HepG2 (cell line): ENCODE measurements around the gene LEMD2. TPM values are rescaled to one million over a fixed set of nuclear protein-coding genes. Genes with fewer than 3 reads are reported as not detected.

Source experiments
- DNMT3B ChIP-seq: conservative IDR thresholded peaks from 2 replicates; pipeline ENCODE4 v1.6.1; 2016; ENCODE audit warnings: missing biosample characterization, control low read depth
- FOXK2 ChIP-seq: fragments of 450-650 bp; IDR thresholded peaks from 2 replicates; pipeline ENCODE4 v1.6.1; 2016
- GZF1 ChIP-seq: sonication (generic); formaldehyde crosslinking; IDR thresholded peaks from 2 replicates; pipeline ENCODE4 v1.5.1; 2020; ENCODE audit warnings: mild to moderate bottlenecking, missing genetic modification reagents
- KLF16 ChIP-seq, 2 experiments: sonication (generic) in 1 of 2; formaldehyde crosslinking in 1 of 2; IDR thresholded peaks; 2 replicates each; pipeline versions ENCODE4 v1.6.1 to v1.8.0; 2016 to 2023; ENCODE audit warnings: missing genetic modification reagents in 2 of 2, missing compliant biosample characterization in 1 of 2
- MXD3 ChIP-seq: IDR thresholded peaks from 2 replicates; pipeline ENCODE4 v1.6.1; 2016; ENCODE audit warnings: mild to moderate bottlenecking, missing biosample characterization, missing genetic modification reagents
- NR2C2 ChIP-seq: sonication (generic); formaldehyde crosslinking; IDR thresholded peaks from 2 replicates; pipeline ENCODE4 v1.4.0; 2020; ENCODE audit warnings: missing genetic modification reagents, mild to moderate bottlenecking, moderate library complexity, borderline replicate concordance
- PAF1 ChIP-seq: IDR thresholded peaks from 2 replicates; pipeline ENCODE4 v1.6.1; 2016; ENCODE audit warnings: missing genetic modification reagents, missing compliant biosample characterization
- PBX2 ChIP-seq: IDR thresholded peaks from 2 replicates; pipeline ENCODE4 v1.6.1; 2016; ENCODE audit warnings: control low read depth
- SMAD1 ChIP-seq: sonication (generic); formaldehyde crosslinking; IDR thresholded peaks from 2 replicates; pipeline ENCODE4 v1.4.0; 2020; ENCODE audit warnings: missing genetic modification reagents, low read depth, mild to moderate bottlenecking, borderline replicate concordance
- TARDBP ChIP-seq: sonication (generic); formaldehyde crosslinking; IDR thresholded peaks from 2 replicates; pipeline ENCODE4 v1.8.0; 2022; ENCODE audit warnings: mild to moderate bottlenecking, missing genetic modification reagents
- ZKSCAN5 ChIP-seq: sonication (generic); formaldehyde crosslinking; IDR thresholded peaks from 2 replicates; pipeline ENCODE4 v1.5.1; 2020; ENCODE audit warnings: mild to moderate bottlenecking, missing genetic modification reagents
- ZNF383 ChIP-seq: sonication (generic); formaldehyde crosslinking; IDR thresholded peaks from 2 replicates; pipeline ENCODE4 v1.4.0; 2020; ENCODE audit warnings: missing genetic modification reagents, mild to moderate bottlenecking, borderline replicate concordance
- ZNF556 ChIP-seq: sonication (generic); formaldehyde crosslinking; IDR thresholded peaks from 2 replicates; pipeline ENCODE4 v1.4.0; 2020; ENCODE audit warnings: mild to moderate bottlenecking, missing genetic modification reagents, borderline replicate concordance
- polyA plus RNA-seq, 8 experiments: library from polyadenylated mRNA; depleted of rRNA in 3 of 8; stranded (reverse) in 7 of 8; unstranded in 1 of 8; fragments of >200 nt; fragmentation: Illumina TruSeq in 4 of 8; extraction: Trizol in 4 of 8; gene quantifications; 2 replicates each; pipeline versions ENCODE4 v1.2.1 to v1.2.3, GENCODE V29; 2011 to 2016; ENCODE audit warnings: low read depth in 4 of 8, missing spikeins in 1 of 8, mixed read lengths in 1 of 8; ENCODE audit not compliant: insufficient read depth in 1 of 8
- total RNA-seq, 5 experiments: library from RNA; depleted of rRNA; stranded (reverse); fragments of >200 nt; fragmentation: Illumina TruSeq; extraction: Trizol; gene quantifications; 2 replicates each; pipeline ENCODE4 v1.2.3, GENCODE V29; 2016; ENCODE audit warnings: low read depth in 1 of 5
- TF ChIP-seq, protein P1 (sequence below): sonication (generic); formaldehyde crosslinking; IDR thresholded peaks from one replicate; pipeline ENCODE4 v1.5.1; 2020; ENCODE audit warnings: mild to moderate bottlenecking, missing genetic modification reagents; ENCODE audit errors: not compliant biosample characterization
- TF ChIP-seq, protein P2 (sequence below): sonication (generic); formaldehyde crosslinking; IDR thresholded peaks from 2 replicates; pipeline ENCODE4 v1.8.1; 2023; ENCODE audit warnings: missing genetic modification reagents, mild to moderate bottlenecking, borderline replicate concordance
- TF ChIP-seq, protein P3 (sequence below): sonication (generic); formaldehyde crosslinking; IDR thresholded peaks from 2 replicates; pipeline ENCODE4 v1.4.0; 2020; ENCODE audit warnings: missing genetic modification reagents, mild to moderate bottlenecking, borderline replicate concordance

LEMD2 gene
- total and polyA plus RNA-seq, 2 of the 13 experiments (the other 11 are each of a cell fraction or from before 2014, with no cell fraction given) = 45.2 to 62.9 TPM

- TF ChIP-seq, protein P1, sequence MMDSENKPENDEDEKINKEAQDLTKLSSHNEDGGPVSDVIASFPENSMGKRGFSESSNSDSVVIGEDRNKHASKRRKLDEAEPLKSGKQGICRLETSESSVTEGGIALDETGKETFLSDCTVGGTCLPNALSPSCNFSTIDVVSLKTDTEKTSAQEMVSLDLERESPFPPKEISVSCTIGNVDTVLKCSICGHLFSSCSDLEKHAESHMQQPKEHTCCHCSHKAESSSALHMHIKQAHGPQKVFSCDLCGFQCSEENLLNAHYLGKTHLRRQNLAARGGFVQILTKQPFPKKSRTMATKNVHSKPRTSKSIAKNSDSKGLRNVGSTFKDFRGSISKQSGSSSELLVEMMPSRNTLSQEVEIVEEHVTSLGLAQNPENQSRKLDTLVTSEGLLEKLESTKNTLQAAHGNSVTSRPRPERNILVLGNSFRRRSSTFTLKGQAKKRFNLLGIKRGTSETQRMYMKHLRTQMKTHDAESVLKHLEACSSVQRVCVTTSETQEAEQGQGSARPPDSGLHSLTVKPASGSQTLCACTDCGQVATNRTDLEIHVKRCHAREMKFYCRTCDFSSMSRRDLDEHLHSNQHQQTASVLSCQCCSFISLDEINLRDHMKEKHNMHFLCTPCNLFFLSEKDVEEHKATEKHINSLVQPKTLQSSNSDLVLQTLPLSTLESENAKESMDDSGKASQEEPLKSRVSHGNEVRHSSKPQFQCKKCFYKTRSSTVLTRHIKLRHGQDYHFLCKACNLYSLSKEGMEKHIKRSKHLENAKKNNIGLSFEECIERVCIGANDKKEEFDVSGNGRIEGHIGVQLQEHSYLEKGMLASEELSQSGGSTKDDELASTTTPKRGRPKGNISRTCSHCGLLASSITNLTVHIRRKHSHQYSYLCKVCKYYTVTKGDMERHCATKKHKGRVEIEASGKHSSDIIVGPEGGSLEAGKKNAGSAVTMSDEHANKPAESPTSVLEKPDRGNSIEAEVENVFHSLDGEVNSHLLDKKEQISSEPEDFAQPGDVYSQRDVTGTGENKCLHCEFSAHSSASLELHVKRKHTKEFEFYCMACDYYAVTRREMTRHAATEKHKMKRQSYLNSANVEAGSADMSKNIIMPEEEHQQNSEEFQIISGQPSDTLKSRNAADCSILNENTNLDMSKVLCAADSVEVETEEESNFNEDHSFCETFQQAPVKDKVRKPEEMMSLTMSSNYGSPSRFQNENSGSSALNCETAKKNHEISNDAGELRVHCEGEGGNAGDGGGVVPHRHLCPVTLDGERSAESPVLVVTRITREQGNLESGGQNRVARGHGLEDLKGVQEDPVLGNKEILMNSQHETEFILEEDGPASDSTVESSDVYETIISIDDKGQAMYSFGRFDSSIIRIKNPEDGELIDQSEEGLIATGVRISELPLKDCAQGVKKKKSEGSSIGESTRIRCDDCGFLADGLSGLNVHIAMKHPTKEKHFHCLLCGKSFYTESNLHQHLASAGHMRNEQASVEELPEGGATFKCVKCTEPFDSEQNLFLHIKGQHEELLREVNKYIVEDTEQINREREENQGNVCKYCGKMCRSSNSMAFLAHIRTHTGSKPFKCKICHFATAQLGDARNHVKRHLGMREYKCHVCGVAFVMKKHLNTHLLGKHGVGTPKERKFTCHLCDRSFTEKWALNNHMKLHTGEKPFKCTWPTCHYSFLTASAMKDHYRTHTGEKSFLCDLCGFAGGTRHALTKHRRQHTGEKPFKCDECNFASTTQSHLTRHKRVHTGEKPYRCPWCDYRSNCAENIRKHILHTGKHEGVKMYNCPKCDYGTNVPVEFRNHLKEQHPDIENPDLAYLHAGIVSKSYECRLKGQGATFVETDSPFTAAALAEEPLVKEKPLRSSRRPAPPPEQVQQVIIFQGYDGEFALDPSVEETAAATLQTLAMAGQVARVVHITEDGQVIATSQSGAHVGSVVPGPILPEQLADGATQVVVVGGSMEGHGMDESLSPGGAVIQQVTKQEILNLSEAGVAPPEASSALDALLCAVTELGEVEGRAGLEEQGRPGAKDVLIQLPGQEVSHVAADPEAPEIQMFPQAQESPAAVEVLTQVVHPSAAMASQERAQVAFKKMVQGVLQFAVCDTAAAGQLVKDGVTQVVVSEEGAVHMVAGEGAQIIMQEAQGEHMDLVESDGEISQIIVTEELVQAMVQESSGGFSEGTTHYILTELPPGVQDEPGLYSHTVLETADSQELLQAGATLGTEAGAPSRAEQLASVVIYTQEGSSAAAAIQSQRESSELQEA (CRISPR knock-in tag) = no peak
- TF ChIP-seq ZNF556 = peak; percentile 89; the same call in 1 of the 2 replicates
- TF ChIP-seq MXD3 (CRISPR knock-in tag) = no peak; the same call in 1 of the 2 replicates
- no peak for TF ChIP-seq GZF1
- TF ChIP-seq DNMT3B (CRISPR knock-in tag) = no peak
- TF ChIP-seq SMAD1 = peak; percentile 89; the same call in 1 of the 2 replicates
- no peak for TF ChIP-seq PAF1 (CRISPR knock-in tag)
- TF ChIP-seq, protein P2, sequence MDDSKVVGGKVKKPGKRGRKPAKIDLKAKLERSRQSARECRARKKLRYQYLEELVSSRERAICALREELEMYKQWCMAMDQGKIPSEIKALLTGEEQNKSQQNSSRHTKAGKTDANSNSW (CRISPR knock-in tag) = 0 out of 2 replicates have a peak, but pooled peaks have one; percentile 69
- TF ChIP-seq KLF16 (CRISPR knock-in tag; IDR thresholded peaks at IDR 0.05) = peak in 1 of 2 experiments; percentile 88; a peak in 1 of 4 replicates
- TF ChIP-seq TARDBP = peak; percentile 94
- TF ChIP-seq PBX2 (CRISPR knock-in tag) = peak; percentile 72
- no peak for TF ChIP-seq FOXK2
- TF ChIP-seq ZNF383 = no peak
- TF ChIP-seq ZKSCAN5 = no peak; the same call in 1 of the 2 replicates
- TF ChIP-seq, protein P3, sequence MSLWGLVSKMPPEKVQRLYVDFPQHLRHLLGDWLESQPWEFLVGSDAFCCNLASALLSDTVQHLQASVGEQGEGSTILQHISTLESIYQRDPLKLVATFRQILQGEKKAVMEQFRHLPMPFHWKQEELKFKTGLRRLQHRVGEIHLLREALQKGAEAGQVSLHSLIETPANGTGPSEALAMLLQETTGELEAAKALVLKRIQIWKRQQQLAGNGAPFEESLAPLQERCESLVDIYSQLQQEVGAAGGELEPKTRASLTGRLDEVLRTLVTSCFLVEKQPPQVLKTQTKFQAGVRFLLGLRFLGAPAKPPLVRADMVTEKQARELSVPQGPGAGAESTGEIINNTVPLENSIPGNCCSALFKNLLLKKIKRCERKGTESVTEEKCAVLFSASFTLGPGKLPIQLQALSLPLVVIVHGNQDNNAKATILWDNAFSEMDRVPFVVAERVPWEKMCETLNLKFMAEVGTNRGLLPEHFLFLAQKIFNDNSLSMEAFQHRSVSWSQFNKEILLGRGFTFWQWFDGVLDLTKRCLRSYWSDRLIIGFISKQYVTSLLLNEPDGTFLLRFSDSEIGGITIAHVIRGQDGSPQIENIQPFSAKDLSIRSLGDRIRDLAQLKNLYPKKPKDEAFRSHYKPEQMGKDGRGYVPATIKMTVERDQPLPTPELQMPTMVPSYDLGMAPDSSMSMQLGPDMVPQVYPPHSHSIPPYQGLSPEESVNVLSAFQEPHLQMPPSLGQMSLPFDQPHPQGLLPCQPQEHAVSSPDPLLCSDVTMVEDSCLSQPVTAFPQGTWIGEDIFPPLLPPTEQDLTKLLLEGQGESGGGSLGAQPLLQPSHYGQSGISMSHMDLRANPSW (CRISPR knock-in tag) = peak; percentile 74; the same call in 1 of the 2 replicates
- TF ChIP-seq NR2C2 (CRISPR knock-in tag) = peak; percentile 88
These were observed 26.9 kb downstream of the LEMD2 start (continued) for GRCh38 chr6:33761922-33762629.
